ENCODE data around the gene LMNA.

The LMNA gene

DNA sequence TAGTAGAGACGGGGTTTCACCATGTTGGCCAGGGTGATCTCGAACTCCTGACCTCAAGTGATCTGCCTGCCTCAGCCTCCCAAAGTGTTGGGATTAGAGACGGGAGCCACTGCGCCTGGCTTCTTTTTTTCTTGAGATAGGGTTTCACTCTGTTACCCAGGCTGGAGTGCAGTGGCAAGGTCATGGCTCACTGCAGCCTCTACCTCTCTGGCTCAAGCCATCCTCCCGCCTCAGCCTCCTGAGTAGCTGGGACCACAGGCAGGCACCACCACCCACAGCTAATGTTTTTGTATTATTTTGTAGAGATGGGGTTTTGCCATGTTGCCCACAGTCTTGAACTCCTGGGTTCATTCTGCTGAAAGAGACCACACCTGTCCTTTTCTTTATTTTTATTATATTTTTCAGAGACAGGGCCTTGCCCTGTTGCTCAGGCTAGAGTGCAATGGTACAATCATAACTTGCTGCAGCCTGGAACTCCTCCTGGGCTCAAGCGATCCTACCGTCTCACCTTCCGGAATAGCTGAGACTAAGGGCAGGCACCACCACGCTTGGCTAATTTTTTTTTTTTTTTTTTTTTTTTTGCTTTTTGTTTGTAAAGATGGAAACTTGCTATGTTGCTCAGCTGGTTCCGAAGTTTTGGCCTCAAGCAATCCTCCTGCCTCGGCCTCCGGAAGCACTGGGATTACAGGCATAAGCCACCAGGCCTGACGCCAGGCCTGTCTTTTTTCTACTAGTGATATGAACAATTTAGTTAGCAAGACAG lies 3.1 kb downstream of the LMNA start:
- no peaks in the 10 kb centered on the region for H3K79me2 ChIP-seq (ENCODE audit: insufficient read depth, low read length)
- no peak overlapping the region for H2AFZ ChIP-seq (ENCODE audit: low read length)
- H3K4me3 ChIP-seq (ENCODE audit: low read length, poor library complexity, severe bottlenecking) = no peak overlapping the region
- TF ChIP-seq CTCF (conservative IDR thresholded peaks at IDR 0.05; ENCODE audit: low read length) = no peak
- TF ChIP-seq EZH2phosphoT487 (IDR thresholded peaks at IDR 0.05; ENCODE audit: borderline replicate concordance) = no peak
- H3F3A ChIP-seq (ENCODE audit: low read depth) = no peaks in the 10 kb centered on the region
- H3K4me1 ChIP-seq (ENCODE audit: insufficient read depth, low read length, poor library complexity, severe bottlenecking) = peaks cover 9% of the 10 kb centered on the region
- no peaks in the 10 kb centered on the region for H3K9me2 ChIP-seq (replicated peaks; ENCODE audit: low read depth, low read length)
- H4K20me1 ChIP-seq (ENCODE audit: insufficient read depth, low read length, poor library complexity, severe bottlenecking) = no peaks in the 10 kb centered on the region
- H3K27me3 ChIP-seq (ENCODE audit: insufficient read depth, low read length, poor library complexity, severe bottlenecking) = no peaks in the 10 kb centered on the region
- no peak overlapping the region for H3K9ac ChIP-seq (ENCODE audit: low read depth, low read length, poor library complexity, severe bottlenecking)
- H3K36me3 ChIP-seq (ENCODE audit: insufficient read depth, low read length) = no peaks in the 10 kb centered on the region
- no peaks in the 10 kb centered on the region for H3K9me3 ChIP-seq (ENCODE audit: insufficient read depth, low read depth, low read length)
- no peak overlapping the region for H3K4me2 ChIP-seq (ENCODE audit: low read depth, low read length, poor library complexity, severe bottlenecking)

- Histone ChIP-seq H4K20me1 (ENCODE audit: insufficient read depth, low read length, poor library complexity, severe bottlenecking) (no peaks in the 10 kb centered on the region), H3K4me2 (ENCODE audit: low read depth, low read length, poor library complexity, severe bottlenecking) (no peak overlapping the region), H3K27me3 (ENCODE audit: insufficient read depth, low read length, poor library complexity, severe bottlenecking) (no peaks in the 10 kb centered on the region), H3F3A (ENCODE audit: low read depth) (no peaks in the 10 kb centered on the region), H3K4me3 (ENCODE audit: low read length, poor library complexity, severe bottlenecking) (no peak overlapping the region), H3K9me3 (ENCODE audit: insufficient read depth, low read depth, low read length) (no peaks in the 10 kb centered on the region), H2AFZ (ENCODE audit: low read length) (no peak overlapping the region), H3K36me3 (ENCODE audit: insufficient read depth, low read length) (no peaks in the 10 kb centered on the region), H3K79me2 (ENCODE audit: insufficient read depth, low read length) (no peaks in the 10 kb centered on the region), H3K9me2 (replicated peaks; ENCODE audit: low read depth, low read length) (no peaks in the 10 kb centered on the region), H3K9ac (ENCODE audit: low read depth, low read length, poor library complexity, severe bottlenecking) (no peak overlapping the region), H3K4me1 (ENCODE audit: insufficient read depth, low read length, poor library complexity, severe bottlenecking) (peaks cover 12% of the 10 kb centered on the region)
- no peak for TF ChIP-seq CTCF (conservative IDR thresholded peaks at IDR 0.05; ENCODE audit: low read length)
- no peak for TF ChIP-seq EZH2phosphoT487 (IDR thresholded peaks at IDR 0.05; ENCODE audit: borderline replicate concordance)
These were observed 3.8 kb downstream of the LMNA start for GRCh38 chr1:156118177-156118868.

DNA sequence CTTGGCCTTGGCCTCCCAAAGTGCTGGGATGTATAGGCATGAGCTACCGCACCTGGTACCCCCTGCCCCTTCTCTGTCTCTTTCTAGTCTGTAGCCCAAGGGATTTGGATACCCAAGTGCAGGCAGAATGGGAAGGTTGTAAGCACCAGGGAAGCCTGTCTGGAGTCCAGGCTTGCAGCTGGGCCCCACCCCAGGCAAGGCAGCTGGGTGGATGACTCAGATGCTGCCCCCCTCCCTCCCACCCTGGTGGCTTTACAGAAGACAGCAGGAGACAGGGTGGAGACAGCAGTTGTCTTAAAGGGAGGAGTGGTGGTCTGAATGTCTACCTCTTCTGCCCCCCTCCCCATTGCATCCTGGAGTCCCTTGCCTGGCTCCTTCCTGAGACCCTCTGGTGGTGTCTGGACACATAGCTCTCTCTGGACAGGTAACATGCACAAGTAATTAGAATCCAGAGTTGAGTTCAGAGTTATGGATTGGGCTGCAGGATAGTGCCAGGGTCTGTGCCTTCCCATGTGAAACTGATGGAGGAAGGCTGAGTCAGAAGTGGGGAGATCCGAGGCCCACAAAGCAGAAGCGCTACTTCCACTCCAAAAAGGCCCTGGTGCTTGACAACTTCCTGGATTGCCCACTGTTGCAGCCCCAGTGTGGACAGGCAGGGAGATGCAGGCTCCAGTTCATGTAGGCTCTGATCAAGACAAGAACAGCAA lies 5.1 kb downstream of the LMNA start:
- Histone ChIP-seq H3K79me2 (ENCODE audit: insufficient read depth, low read length) (no peaks in the 10 kb centered on the region), H3K4me1 (ENCODE audit: insufficient read depth, low read length, poor library complexity, severe bottlenecking) (peaks cover 12% of the 10 kb centered on the region), H3K4me2 (ENCODE audit: low read depth, low read length, poor library complexity, severe bottlenecking) (no peak overlapping the region), H3K36me3 (ENCODE audit: insufficient read depth, low read length) (no peaks in the 10 kb centered on the region), H2AFZ (ENCODE audit: low read length) (peak overlapping the region; percentile 79; the same call in 1 of the 2 replicates), H4K20me1 (ENCODE audit: insufficient read depth, low read length, poor library complexity, severe bottlenecking) (no peaks in the 10 kb centered on the region), H3K4me3 (ENCODE audit: low read length, poor library complexity, severe bottlenecking) (no peak overlapping the region), H3K27me3 (ENCODE audit: insufficient read depth, low read length, poor library complexity, severe bottlenecking) (no peaks in the 10 kb centered on the region), H3K9me3 (ENCODE audit: insufficient read depth, low read depth, low read length) (no peaks in the 10 kb centered on the region), H3K9me2 (replicated peaks; ENCODE audit: low read depth, low read length) (no peaks in the 10 kb centered on the region), H3F3A (ENCODE audit: low read depth) (no peaks in the 10 kb centered on the region), H3K9ac (ENCODE audit: low read depth, low read length, poor library complexity, severe bottlenecking) (no peak overlapping the region)
- no peak for TF ChIP-seq CTCF (conservative IDR thresholded peaks at IDR 0.05; ENCODE audit: low read length)
- TF ChIP-seq EZH2phosphoT487 (IDR thresholded peaks at IDR 0.05; ENCODE audit: borderline replicate concordance) = no peak

Data from Loucy (cell line).